GM23338 (cell line): ENCODE measurements around the gene AMFR. TPM values are rescaled to one million over a fixed set of nuclear protein-coding genes. Genes with fewer than 3 reads are reported as not detected.

Experiments used
- ATAC-seq: fragments of 200-7000 bp; cut with Tn5 transposase; 3 replicates; pipeline ENCODE4 v1.9.1; 2020
- DNase-seq: peaks from one replicate; pipeline ENCODE4 v3.0.0-alpha.2; 2015; ENCODE audit warnings: low spot score
- H2AFZ ChIP-seq: fragments of 200-600 bp; sonication (generic); 2 replicates; pipeline ENCODE4 v1.8.0; 2016; ENCODE audit warnings: antibody characterized with exemption, mild to moderate bottlenecking, moderate library complexity
- H3F3A ChIP-seq: fragments of 200-600 bp; sonication (generic); replicated peaks from 2 replicates; pipeline ENCODE4 v1.8.0; 2017; ENCODE audit warnings: antibody characterized with exemption, mixed run types, low read depth
- H3K27ac ChIP-seq: fragments of 200-600 bp; sonication (generic); 2 replicates; pipeline ENCODE4 v1.6.1; 2016; ENCODE audit warnings: low read depth
- H3K27me3 ChIP-seq: fragments of 200-600 bp; sonication (generic); 2 replicates; pipeline ENCODE4 v1.8.0; 2016; ENCODE audit warnings: mild to moderate bottlenecking, mixed run types, moderate library complexity; ENCODE audit not compliant: insufficient read depth
- H3K36me3 ChIP-seq: fragments of 200-600 bp; sonication (generic); 2 replicates; pipeline ENCODE4 v1.8.0; 2016; ENCODE audit warnings: mild to moderate bottlenecking; ENCODE audit not compliant: insufficient read depth
- H3K4me1 ChIP-seq: fragments of 200-600 bp; sonication (generic); 2 replicates; pipeline ENCODE4 v1.8.0; 2016; ENCODE audit warnings: mild to moderate bottlenecking, moderate library complexity; ENCODE audit not compliant: insufficient read depth
- H3K4me2 ChIP-seq: fragments of 200-600 bp; sonication (generic); 2 replicates; pipeline ENCODE4 v1.7.1; 2017; ENCODE audit warnings: mixed run types
- H3K4me3 ChIP-seq: fragments of 200-600 bp; sonication (generic); 2 replicates; pipeline ENCODE4 v1.6.1; 2016; ENCODE audit warnings: mixed run types
- H3K79me2 ChIP-seq: fragments of 200-600 bp; sonication (generic); replicated peaks from 2 replicates; pipeline ENCODE4 v1.8.0; 2017; ENCODE audit warnings: mild to moderate bottlenecking; ENCODE audit not compliant: insufficient read depth
- H3K9me2 ChIP-seq: fragments of 200-600 bp; sonication (generic); 2 replicates; pipeline ENCODE4 v1.8.0; 2017; ENCODE audit not compliant: insufficient read depth
- H4K20me1 ChIP-seq: fragments of 200-600 bp; sonication (generic); replicated peaks from 2 replicates; pipeline ENCODE4 v1.8.0; 2017; ENCODE audit warnings: mild to moderate bottlenecking; ENCODE audit not compliant: insufficient read depth
- H3K27ac Mint-ChIP-seq: 2 replicates; pipeline ENCODE4 v1.8.0; 2020; ENCODE audit warnings: inconsistent platforms, mild to moderate bottlenecking, moderate library complexity, mixed read lengths
- H3K27me3 Mint-ChIP-seq: 3 replicates; pipeline ENCODE4 v1.8.0; 2022; ENCODE audit warnings: low read depth, mild to moderate bottlenecking, moderate library complexity, mixed read lengths, inconsistent platforms; ENCODE audit not compliant: insufficient read depth, poor library complexity
- H3K36me3 Mint-ChIP-seq: 3 replicates; pipeline ENCODE4 v1.8.0; 2021; ENCODE audit warnings: low read depth, mild to moderate bottlenecking, inconsistent platforms, moderate library complexity, mixed read lengths
- H3K4me1 Mint-ChIP-seq: 3 replicates; pipeline ENCODE4 v1.8.0; 2020; ENCODE audit warnings: mild to moderate bottlenecking, inconsistent platforms, mixed read lengths
- H3K4me3 Mint-ChIP-seq: 3 replicates; pipeline ENCODE4 v1.8.0; 2021; ENCODE audit warnings: moderate library complexity, mild to moderate bottlenecking, inconsistent platforms, mixed read lengths
- H3K9me3 Mint-ChIP-seq: 3 replicates; pipeline ENCODE4 v1.8.0; 2020; ENCODE audit warnings: moderate library complexity, mild to moderate bottlenecking, inconsistent platforms, mixed read lengths
- CREB1 ChIP-seq: fragments of 250-450 bp; sonication (Bioruptor Pico); IDR thresholded peaks from 2 replicates; pipeline ENCODE4 v1.5.0; 2020; ENCODE audit warnings: low read depth, mild to moderate bottlenecking, moderate library complexity
- CTCF ChIP-seq, 2 experiments: fragments of 200-600 bp in 1 of 2; sonication (generic) in 1 of 2; conservative IDR thresholded peaks; 2 replicates each; pipeline versions ENCODE4 v1.5.1 to v1.6.1; 2016 to 2017; ENCODE audit warnings: antibody characterized with exemption in 2 of 2, low read depth in 2 of 2, mild to moderate bottlenecking in 2 of 2, moderate library complexity in 1 of 2
- EZH2 ChIP-seq: fragments of 200-600 bp; sonication (generic); IDR thresholded peaks from one replicate; pipeline ENCODE4 v1.8.0; 2017; ENCODE audit warnings: antibody characterized with exemption, mild to moderate bottlenecking, low read depth; ENCODE audit not compliant: unreplicated experiment
- EZH2phosphoT487 ChIP-seq: fragments of 200-600 bp; sonication (generic); IDR thresholded peaks from one replicate; pipeline ENCODE4 v1.8.1; 2018; ENCODE audit warnings: antibody characterized with exemption; ENCODE audit not compliant: unreplicated experiment
- JUNB ChIP-seq: IDR thresholded peaks from one replicate; pipeline ENCODE4 v1.6.1; 2016; ENCODE audit warnings: antibody characterized with exemption; ENCODE audit not compliant: unreplicated experiment
- POLR2AphosphoS5 ChIP-seq: IDR thresholded peaks from 2 replicates; pipeline ENCODE4 v1.6.1; 2016; ENCODE audit warnings: antibody characterized with exemption, low read depth
- REST ChIP-seq: IDR thresholded peaks from one replicate; pipeline ENCODE4 v1.6.1; 2018; ENCODE audit warnings: antibody characterized with exemption; ENCODE audit not compliant: unreplicated experiment
- STAT1 ChIP-seq: IDR thresholded peaks from one replicate; pipeline ENCODE4 v1.6.1; 2016; ENCODE audit warnings: antibody characterized with exemption; ENCODE audit not compliant: unreplicated experiment
- ZNF114 ChIP-seq: fragments of 250-450 bp; sonication (Bioruptor Pico); IDR thresholded peaks from 2 replicates; pipeline ENCODE4 v1.5.0; 2020; ENCODE audit warnings: mild to moderate bottlenecking, moderate library complexity
- ZNF331 ChIP-seq: fragments of 250-450 bp; sonication (Bioruptor Pico); IDR thresholded peaks from 2 replicates; pipeline ENCODE4 v1.5.0; 2020; ENCODE audit warnings: low read depth, mild to moderate bottlenecking, moderate library complexity
- polyA plus RNA-seq: library from polyadenylated mRNA; unstranded; fragments of >200 nt; fragmentation: Nextera tagmentation; extraction: Ambion mirVana; gene quantifications from 2 replicates; pipeline ENCODE4 v1.2.1, GENCODE V29; 2016
- total RNA-seq: library from RNA; depleted of rRNA; stranded (reverse); fragments of >200 nt; shearing (Covaris generic); gene quantifications from 2 replicates; pipeline ENCODE4 v1.2.3, GENCODE V29; 2014
- TF ChIP-seq, protein P1 (sequence below): fragments of 250-450 bp; sonication (Bioruptor Pico); IDR thresholded peaks from 2 replicates; pipeline ENCODE4 v1.5.0; 2020; ENCODE audit warnings: mild to moderate bottlenecking, moderate library complexity

The AMFR gene
- total and polyA plus RNA-seq, 2 experiments from 2014 or later = 9.0 to 41.1 TPM

GRCh38 chr16:56373003-56373402 lies 52.3 kb downstream of the AMFR start (continued):
- TF ChIP-seq, protein P1, sequence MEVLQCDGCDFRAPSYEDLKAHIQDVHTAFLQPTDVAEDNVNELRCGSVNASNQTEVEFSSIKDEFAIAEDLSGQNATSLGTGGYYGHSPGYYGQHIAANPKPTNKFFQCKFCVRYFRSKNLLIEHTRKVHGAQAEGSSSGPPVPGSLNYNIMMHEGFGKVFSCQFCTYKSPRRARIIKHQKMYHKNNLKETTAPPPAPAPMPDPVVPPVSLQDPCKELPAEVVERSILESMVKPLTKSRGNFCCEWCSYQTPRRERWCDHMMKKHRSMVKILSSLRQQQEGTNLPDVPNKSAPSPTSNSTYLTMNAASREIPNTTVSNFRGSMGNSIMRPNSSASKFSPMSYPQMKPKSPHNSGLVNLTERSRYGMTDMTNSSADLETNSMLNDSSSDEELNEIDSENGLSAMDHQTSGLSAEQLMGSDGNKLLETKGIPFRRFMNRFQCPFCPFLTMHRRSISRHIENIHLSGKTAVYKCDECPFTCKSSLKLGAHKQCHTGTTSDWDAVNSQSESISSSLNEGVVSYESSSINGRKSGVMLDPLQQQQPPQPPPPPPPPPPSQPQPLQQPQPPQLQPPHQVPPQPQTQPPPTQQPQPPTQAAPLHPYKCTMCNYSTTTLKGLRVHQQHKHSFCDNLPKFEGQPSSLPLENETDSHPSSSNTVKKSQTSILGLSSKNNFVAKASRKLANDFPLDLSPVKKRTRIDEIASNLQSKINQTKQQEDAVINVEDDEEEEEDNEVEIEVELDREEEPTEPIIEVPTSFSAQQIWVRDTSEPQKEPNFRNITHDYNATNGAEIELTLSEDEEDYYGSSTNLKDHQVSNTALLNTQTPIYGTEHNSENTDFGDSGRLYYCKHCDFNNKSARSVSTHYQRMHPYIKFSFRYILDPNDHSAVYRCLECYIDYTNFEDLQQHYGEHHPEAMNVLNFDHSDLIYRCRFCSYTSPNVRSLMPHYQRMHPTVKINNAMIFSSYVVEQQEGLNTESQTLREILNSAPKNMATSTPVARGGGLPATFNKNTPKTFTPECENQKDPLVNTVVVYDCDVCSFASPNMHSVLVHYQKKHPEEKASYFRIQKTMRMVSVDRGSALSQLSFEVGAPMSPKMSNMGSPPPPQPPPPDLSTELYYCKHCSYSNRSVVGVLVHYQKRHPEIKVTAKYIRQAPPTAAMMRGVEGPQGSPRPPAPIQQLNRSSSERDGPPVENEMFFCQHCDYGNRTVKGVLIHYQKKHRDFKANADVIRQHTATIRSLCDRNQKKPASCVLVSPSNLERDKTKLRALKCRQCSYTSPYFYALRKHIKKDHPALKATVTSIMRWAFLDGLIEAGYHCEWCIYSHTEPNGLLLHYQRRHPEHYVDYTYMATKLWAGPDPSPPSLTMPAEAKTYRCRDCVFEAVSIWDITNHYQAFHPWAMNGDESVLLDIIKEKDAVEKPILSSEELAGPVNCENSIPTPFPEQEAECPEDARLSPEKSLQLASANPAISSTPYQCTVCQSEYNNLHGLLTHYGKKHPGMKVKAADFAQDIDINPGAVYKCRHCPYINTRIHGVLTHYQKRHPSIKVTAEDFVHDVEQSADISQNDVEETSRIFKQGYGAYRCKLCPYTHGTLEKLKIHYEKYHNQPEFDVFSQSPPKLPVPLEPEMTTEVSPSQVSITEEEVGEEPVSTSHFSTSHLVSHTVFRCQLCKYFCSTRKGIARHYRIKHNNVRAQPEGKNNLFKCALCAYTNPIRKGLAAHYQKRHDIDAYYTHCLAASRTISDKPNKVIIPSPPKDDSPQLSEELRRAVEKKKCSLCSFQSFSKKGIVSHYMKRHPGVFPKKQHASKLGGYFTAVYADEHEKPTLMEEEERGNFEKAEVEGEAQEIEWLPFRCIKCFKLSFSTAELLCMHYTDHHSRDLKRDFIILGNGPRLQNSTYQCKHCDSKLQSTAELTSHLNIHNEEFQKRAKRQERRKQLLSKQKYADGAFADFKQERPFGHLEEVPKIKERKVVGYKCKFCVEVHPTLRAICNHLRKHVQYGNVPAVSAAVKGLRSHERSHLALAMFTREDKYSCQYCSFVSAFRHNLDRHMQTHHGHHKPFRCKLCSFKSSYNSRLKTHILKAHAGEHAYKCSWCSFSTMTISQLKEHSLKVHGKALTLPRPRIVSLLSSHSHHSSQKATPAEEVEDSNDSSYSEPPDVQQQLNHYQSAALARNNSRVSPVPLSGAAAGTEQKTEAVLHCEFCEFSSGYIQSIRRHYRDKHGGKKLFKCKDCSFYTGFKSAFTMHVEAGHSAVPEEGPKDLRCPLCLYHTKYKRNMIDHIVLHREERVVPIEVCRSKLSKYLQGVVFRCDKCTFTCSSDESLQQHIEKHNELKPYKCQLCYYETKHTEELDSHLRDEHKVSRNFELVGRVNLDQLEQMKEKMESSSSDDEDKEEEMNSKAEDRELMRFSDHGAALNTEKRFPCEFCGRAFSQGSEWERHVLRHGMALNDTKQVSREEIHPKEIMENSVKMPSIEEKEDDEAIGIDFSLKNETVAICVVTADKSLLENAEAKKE = no peak
- TF ChIP-seq ZNF114 (no peak), EZH2phosphoT487 (no peak), JUNB (no peak)

GRCh38 chr16:56372013-56372634 lies 53.2 kb downstream of the AMFR start:
- no peaks in the 10 kb centered on the region for H3K27me3 Mint-ChIP-seq
- Histone ChIP-seq H3K4me2 (no peak overlapping the region), H3K36me3 (no peaks in the 10 kb centered on the region), H4K20me1 (no peaks in the 10 kb centered on the region; the same call in 1 of the 2 replicates), H3F3A (no peaks in the 10 kb centered on the region), H3K27ac (no peak overlapping the region), H3K4me3 (no peak overlapping the region), H2AFZ (no peak overlapping the region), H3K79me2 (no peaks in the 10 kb centered on the region; the same call in 1 of the 2 replicates), H3K27me3 (no peaks in the 10 kb centered on the region), H3K9me2 (no peaks in the 10 kb centered on the region), H3K4me1 (no peaks in the 10 kb centered on the region)
- H3K9me3 Mint-ChIP-seq = no peaks in the 10 kb centered on the region
- ATAC-seq (no peak), DNase-seq (no peak)
- no peak overlapping the region for H3K4me3 Mint-ChIP-seq
- no peak overlapping the region for H3K27ac Mint-ChIP-seq
- peaks cover 6% of the 10 kb centered on the region; the same call in 2 of the 3 replicates for H3K36me3 Mint-ChIP-seq
- H3K4me1 Mint-ChIP-seq = peaks cover 4% of the 10 kb centered on the region; the same call in 1 of the 3 replicates
- no peak for TF ChIP-seq EZH2phosphoT487
- no peak for TF ChIP-seq ZNF114
- no peak for TF ChIP-seq CTCF (conservative IDR thresholded peaks at IDR 0.05; ENCODE audit: low read depth in 2 of 2)
- TF ChIP-seq POLR2AphosphoS5 = no peak
- no peak for TF ChIP-seq STAT1
- no peak for TF ChIP-seq CREB1 (CRISPR knock-in tag)
- no peak for TF ChIP-seq EZH2
- no peak for TF ChIP-seq REST
- no peak for TF ChIP-seq ZNF331
